ENCODE measurements around the gene TAL2.
"Not testable (repeated sequence)": the region's sequence is repeated elsewhere in the genome, so short reads cannot be mapped to it uniquely, and the experiment has no call there.

The TAL2 gene

GRCh38 chr9:105700668-105701067 lies 38.4 kb downstream of the TAL2 start:
- no peaks in the 10 kb centered on the region for H3K27me3 ChIP-seq (ENCODE audit: insufficient read depth, low read depth)
- H2AFZ ChIP-seq (ENCODE audit: low read depth) = no peak overlapping the region
- H3K4me2 ChIP-seq = no peak overlapping the region
- H3K9ac ChIP-seq = no peak overlapping the region
- H3K27ac ChIP-seq = no peak overlapping the region
- H3K79me2 ChIP-seq (ENCODE audit: insufficient read depth, low read depth) = peaks cover 21% of the 10 kb centered on the region; the same call in 1 of the 2 replicates
- TF ChIP-seq, protein P1, sequence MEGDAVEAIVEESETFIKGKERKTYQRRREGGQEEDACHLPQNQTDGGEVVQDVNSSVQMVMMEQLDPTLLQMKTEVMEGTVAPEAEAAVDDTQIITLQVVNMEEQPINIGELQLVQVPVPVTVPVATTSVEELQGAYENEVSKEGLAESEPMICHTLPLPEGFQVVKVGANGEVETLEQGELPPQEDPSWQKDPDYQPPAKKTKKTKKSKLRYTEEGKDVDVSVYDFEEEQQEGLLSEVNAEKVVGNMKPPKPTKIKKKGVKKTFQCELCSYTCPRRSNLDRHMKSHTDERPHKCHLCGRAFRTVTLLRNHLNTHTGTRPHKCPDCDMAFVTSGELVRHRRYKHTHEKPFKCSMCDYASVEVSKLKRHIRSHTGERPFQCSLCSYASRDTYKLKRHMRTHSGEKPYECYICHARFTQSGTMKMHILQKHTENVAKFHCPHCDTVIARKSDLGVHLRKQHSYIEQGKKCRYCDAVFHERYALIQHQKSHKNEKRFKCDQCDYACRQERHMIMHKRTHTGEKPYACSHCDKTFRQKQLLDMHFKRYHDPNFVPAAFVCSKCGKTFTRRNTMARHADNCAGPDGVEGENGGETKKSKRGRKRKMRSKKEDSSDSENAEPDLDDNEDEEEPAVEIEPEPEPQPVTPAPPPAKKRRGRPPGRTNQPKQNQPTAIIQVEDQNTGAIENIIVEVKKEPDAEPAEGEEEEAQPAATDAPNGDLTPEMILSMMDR (conservative IDR thresholded peaks at IDR 0.05; ENCODE audit: low read depth, low read length) = no peak
- no peaks in the 10 kb centered on the region; the same call in 1 of the 2 replicates for H4K20me1 ChIP-seq (ENCODE audit: insufficient read depth)
- no peak overlapping the region for H3K4me3 ChIP-seq (IDR thresholded peaks at IDR 0.05; ENCODE audit: insufficient read depth, low read depth, low read length)
- peaks cover 8% of the 10 kb centered on the region for H3K4me1 ChIP-seq (ENCODE audit: low read depth, poor library complexity, severe bottlenecking)
- H3K36me3 ChIP-seq (ENCODE audit: insufficient read depth) = no peaks in the 10 kb centered on the region

- Histone ChIP-seq H3K79me2 (ENCODE audit: insufficient read depth, low read depth) (peaks cover 21% of the 10 kb centered on the region; the same call in 1 of the 2 replicates), H3K4me3 (IDR thresholded peaks at IDR 0.05; ENCODE audit: insufficient read depth, low read depth, low read length) (no peak overlapping the region), H4K20me1 (ENCODE audit: insufficient read depth) (no peaks in the 10 kb centered on the region; the same call in 1 of the 2 replicates), H3K36me3 (ENCODE audit: insufficient read depth) (no peaks in the 10 kb centered on the region), H2AFZ (ENCODE audit: low read depth) (no peak overlapping the region), H3K4me1 (ENCODE audit: low read depth, poor library complexity, severe bottlenecking) (peaks cover 3% of the 10 kb centered on the region), H3K27ac (no peak overlapping the region), H3K27me3 (ENCODE audit: insufficient read depth, low read depth) (no peaks in the 10 kb centered on the region), H3K4me2 (no peak overlapping the region), H3K9ac (no peak overlapping the region)
- TF ChIP-seq, protein P1 (conservative IDR thresholded peaks at IDR 0.05; ENCODE audit: low read depth, low read length) = no peak
Measured at GRCh38 chr9:105701145-105701544, 38.9 kb downstream of the TAL2 start.

- Histone ChIP-seq H4K20me1 (ENCODE audit: insufficient read depth) (no peaks in the 10 kb centered on the region; the same call in 1 of the 2 replicates), H2AFZ (ENCODE audit: low read depth) (no peak overlapping the region), H3K4me1 (ENCODE audit: low read depth, poor library complexity, severe bottlenecking) (no peaks in the 10 kb centered on the region), H3K4me3 (IDR thresholded peaks at IDR 0.05; ENCODE audit: insufficient read depth, low read depth, low read length) (no peak overlapping the region), H3K27me3 (ENCODE audit: insufficient read depth, low read depth) (no peaks in the 10 kb centered on the region), H3K27ac (no peak overlapping the region), H3K79me2 (ENCODE audit: insufficient read depth, low read depth) (peaks cover 13% of the 10 kb centered on the region; the same call in 1 of the 2 replicates), H3K9ac (no peak overlapping the region), H3K36me3 (ENCODE audit: insufficient read depth) (no peaks in the 10 kb centered on the region), H3K4me2 (no peak overlapping the region)
- TF ChIP-seq, protein P1 (conservative IDR thresholded peaks at IDR 0.05; ENCODE audit: low read depth, low read length) = no peak
Measured at GRCh38 chr9:105702207-105702606, 40.0 kb downstream of the TAL2 start.

DNA sequence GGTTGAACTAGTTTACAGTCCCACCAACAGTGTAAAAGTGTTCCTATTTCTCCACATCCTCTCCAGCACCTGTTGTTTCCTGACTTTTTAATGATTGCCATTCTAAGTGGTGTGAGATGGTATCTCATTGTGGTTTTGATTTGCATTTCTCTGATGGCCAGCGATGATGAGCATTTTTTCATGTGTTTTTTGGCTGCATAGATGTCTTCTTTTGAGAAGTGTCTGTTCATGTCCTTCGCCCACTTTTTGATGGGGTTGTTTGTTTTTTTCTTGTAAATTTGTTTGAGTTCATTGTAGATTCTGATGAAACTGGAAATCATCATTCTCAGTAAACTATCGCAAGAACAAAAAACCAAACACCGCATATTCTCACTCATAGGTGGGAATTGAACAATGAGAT lies 41.4 kb downstream of the TAL2 start:
- H3K79me2 ChIP-seq (ENCODE audit: insufficient read depth, low read depth); H3K27ac ChIP-seq; H3K36me3 ChIP-seq (ENCODE audit: insufficient read depth); H3K9ac ChIP-seq; H2AFZ ChIP-seq (ENCODE audit: low read depth); H4K20me1 ChIP-seq (ENCODE audit: insufficient read depth); H3K4me2 ChIP-seq; H3K27me3 ChIP-seq (ENCODE audit: insufficient read depth, low read depth); H3K4me1 ChIP-seq (ENCODE audit: low read depth, poor library complexity, severe bottlenecking); H3K4me3 ChIP-seq (IDR thresholded peaks at IDR 0.05; ENCODE audit: insufficient read depth, low read depth, low read length): not testable (repeated sequence)

- TF ChIP-seq, protein P1 (conservative IDR thresholded peaks at IDR 0.05; ENCODE audit: low read depth, low read length) = no peak
- Histone ChIP-seq H4K20me1 (ENCODE audit: insufficient read depth) (no peaks in the 10 kb centered on the region), H3K4me1 (ENCODE audit: low read depth, poor library complexity, severe bottlenecking) (no peaks in the 10 kb centered on the region), H3K4me3 (IDR thresholded peaks at IDR 0.05; ENCODE audit: insufficient read depth, low read depth, low read length) (no peak overlapping the region), H3K27ac (no peak overlapping the region), H3K36me3 (ENCODE audit: insufficient read depth) (no peaks in the 10 kb centered on the region), H2AFZ (ENCODE audit: low read depth) (no peak overlapping the region), H3K9ac (no peak overlapping the region), H3K4me2 (no peak overlapping the region), H3K27me3 (ENCODE audit: insufficient read depth, low read depth) (no peaks in the 10 kb centered on the region), H3K79me2 (ENCODE audit: insufficient read depth, low read depth) (no peaks in the 10 kb centered on the region)
Measured at GRCh38 chr9:105706156-105706555, 43.9 kb downstream of the TAL2 start.

Data from KMS-11 (cell line).